ENCODE data around the gene NPW. TPM values are rescaled to one million over a fixed set of nuclear protein-coding genes. Genes with fewer than 3 reads are reported as not detected.

The NPW gene
- total and polyA plus RNA-seq, 2 of the 8 experiments (the other 6 are each of a cell fraction or from before 2014, with no cell fraction given) = 4.0 to 10.3 TPM

DNA sequence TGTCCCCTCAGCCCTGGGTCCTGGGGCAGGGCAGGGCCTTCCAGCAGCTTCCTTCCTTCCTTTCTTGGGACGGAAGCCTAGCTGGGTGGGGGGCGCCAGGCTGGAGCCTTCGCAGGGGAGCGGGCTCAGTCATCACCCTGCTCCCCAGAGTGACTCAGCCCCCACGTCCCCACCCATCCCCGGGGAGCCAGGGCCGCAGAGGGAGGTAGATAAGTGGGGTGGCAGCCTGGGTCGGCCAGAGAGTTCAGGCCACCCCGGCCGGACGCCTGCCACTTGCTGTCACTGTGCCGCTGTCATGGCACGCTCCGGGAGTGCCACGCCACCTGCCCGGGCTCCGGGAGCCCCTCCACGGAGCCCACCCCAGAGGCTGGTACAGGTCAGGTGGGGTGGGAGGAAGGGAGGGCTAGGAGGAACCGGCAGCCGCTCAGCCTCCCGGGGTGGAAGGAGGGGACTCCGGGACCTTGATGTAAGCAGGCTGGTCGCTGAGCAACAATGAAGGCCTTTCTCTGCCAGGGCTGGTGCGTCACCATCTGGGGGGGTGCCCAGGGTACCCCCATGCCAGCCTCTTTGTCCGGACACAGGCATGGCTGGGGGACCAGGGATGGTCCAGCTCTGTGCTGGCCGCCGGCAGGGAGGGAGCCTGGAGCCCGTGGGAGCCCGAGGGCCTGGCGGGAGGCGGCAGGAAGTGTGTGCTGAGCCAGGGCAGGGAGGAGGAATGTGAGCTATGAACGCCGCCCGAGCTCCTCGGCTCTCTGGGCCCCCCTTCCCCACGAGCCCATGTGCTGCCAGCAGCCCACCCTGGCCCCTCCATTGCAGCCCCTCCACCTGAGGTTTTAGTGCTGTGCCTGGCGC, 13.7 kb downstream of the NPW start:
- Histone ChIP-seq H3K14ac (ENCODE audit: insufficient read length) (no peak overlapping the region), H3K9ac (replicated peaks in 1 of 4; ENCODE audit: extremely low read depth in 1 of 4, low read depth in 3 of 4, low read length in 3 of 4) (no peak overlapping the region), H3K4me2 (ENCODE audit: insufficient read depth in 1 of 2, low read depth in 2 of 2, low read length in 2 of 2) (no peak overlapping the region), H3K27ac (ENCODE audit: low read depth, low read length) (no peak overlapping the region), H2AK5ac (ENCODE audit: low read depth, low read length) (no peak overlapping the region), H3K79me1 (ENCODE audit: low read depth, low read length) (no peaks in the 10 kb centered on the region), H4K5ac (ENCODE audit: insufficient read length, low read depth, low read length) (no peak overlapping the region), H3K4me3 (ENCODE audit: extremely low read depth in 1 of 4, insufficient read depth in 2 of 4, low read depth in 3 of 4, low read length in 4 of 4) (no peak overlapping the region), H2BK20ac (ENCODE audit: low read length) (no peak overlapping the region), H2BK5ac (ENCODE audit: low read depth, low read length) (no peak overlapping the region; the same call in 1 of the 2 replicates), H3K36me3 (ENCODE audit: control insufficient read depth in 2 of 4, insufficient read depth in 4 of 4, low read length in 3 of 4) (no peaks in the 10 kb centered on the region), H3K23me2 (ENCODE audit: low read depth, low read length) (no peaks in the 10 kb centered on the region), H4K8ac (ENCODE audit: extremely low read depth, insufficient read depth, low read length) (peak overlapping the region; percentile 71), H3K18ac (ENCODE audit: extremely low read depth, low read length) (no peak overlapping the region), H3K4ac (replicated peaks; ENCODE audit: insufficient read length, low read depth, low read length) (no peak overlapping the region), H2BK120ac (replicated peaks; ENCODE audit: low read depth, low read length) (no peak overlapping the region), H2BK12ac (ENCODE audit: low read depth, low read length) (no peak overlapping the region), H3K27me3 (replicated peaks in 1 of 4; ENCODE audit: control insufficient read depth in 3 of 4, extremely low read depth in 1 of 4, insufficient read depth in 3 of 4, low read length in 3 of 4) (peaks cover 0 to under 1% (median 0%) of the 10 kb centered on the region in 4 experiments; a peak in 1 of 7 replicates), H4K20me1 (replicated peaks in 1 of 2; ENCODE audit: control insufficient read depth in 1 of 2, insufficient read depth in 2 of 2, low read length in 2 of 2) (peaks cover 0 to 4% of the 10 kb centered on the region in 2 experiments), H3K4me1 (replicated peaks in 1 of 4; ENCODE audit: control insufficient read depth in 3 of 4, insufficient read depth in 4 of 4, low read length in 3 of 4) (peaks cover 0 to 2% (median 0%) of the 10 kb centered on the region in 4 experiments; a peak in 3 of 7 replicates), H3K23ac (ENCODE audit: insufficient read length) (no peak overlapping the region), H3K79me2 (ENCODE audit: control insufficient read depth in 1 of 2, insufficient read depth in 2 of 2, low read length in 2 of 2) (no peaks in the 10 kb centered on the region), H3K9me3 (ENCODE audit: insufficient read depth in 2 of 2, low read depth in 1 of 2, low read length in 1 of 2) (no peaks in the 10 kb centered on the region), H2AFZ (ENCODE audit: low read length) (no peak overlapping the region), H3K56ac (replicated peaks; ENCODE audit: insufficient read length, low read depth, low read length) (no peak overlapping the region), H2BK15ac (ENCODE audit: low read length) (no peak overlapping the region), H4K91ac (replicated peaks; ENCODE audit: insufficient read length, low read length) (no peak overlapping the region)
- DNase-seq (ENCODE audit: low read depth in 1 of 2, low spot score in 2 of 2) (peak in 1 of 2 experiments; percentile 55), FAIRE-seq (no peak)
- ChIA-PET POLR2A (ENCODE audit: partially characterized antibody) (interaction anchor here (0.6 to 2.4 kb wide), 6 partner anchors 8 to 118 kb away, joined by 3 to 9 read pairs (median 3); no protein-coding TSS in a partner anchor), CTCF (ENCODE audit: partially characterized antibody) (interaction anchor here (1.0 to 2.3 kb wide), 5 partner anchors 8 to 18 kb away, joined by 3 to 16 read pairs (median 3); no protein-coding TSS in a partner anchor)
- 82% methylated on average over 26 of the region's 37 CpGs; no CpG with 5 or more reads in 1 of the 2 experiments for WGBS, 2 experiments (ENCODE audit: extremely low coverage in 1 of 2, insufficient coverage in 1 of 2, insufficient read length in 1 of 2, insufficient replicate concordance in 2 of 2, low coverage in 1 of 2, low lambda C conversion rate in 2 of 2, missing lambda C conversion rate in 1 of 2)
- TF ChIP-seq KDM4A (IDR thresholded peaks at IDR 0.05; ENCODE audit: low read depth, low read length, severe bottlenecking) = no peak
- no peak for TF ChIP-seq NRF1 (IDR thresholded peaks at IDR 0.05; ENCODE audit: low read depth, low read length)
- no peak for TF ChIP-seq BRCA1 (IDR thresholded peaks at IDR 0.05; ENCODE audit: low read depth, low read length)
- no peak for TF ChIP-seq GTF2F1 (IDR thresholded peaks at IDR 0.05; ENCODE audit: borderline replicate concordance, low read depth, low read length)
- TF ChIP-seq CREB1 (IDR thresholded peaks at IDR 0.05) = no peak
- TF ChIP-seq KDM1A (IDR thresholded peaks at IDR 0.05; ENCODE audit: borderline replicate concordance, low read length) = no peak
- no peak for TF ChIP-seq TEAD4 (IDR thresholded peaks at IDR 0.05; ENCODE audit: low read depth, low read length)
- TF ChIP-seq, protein P1, sequence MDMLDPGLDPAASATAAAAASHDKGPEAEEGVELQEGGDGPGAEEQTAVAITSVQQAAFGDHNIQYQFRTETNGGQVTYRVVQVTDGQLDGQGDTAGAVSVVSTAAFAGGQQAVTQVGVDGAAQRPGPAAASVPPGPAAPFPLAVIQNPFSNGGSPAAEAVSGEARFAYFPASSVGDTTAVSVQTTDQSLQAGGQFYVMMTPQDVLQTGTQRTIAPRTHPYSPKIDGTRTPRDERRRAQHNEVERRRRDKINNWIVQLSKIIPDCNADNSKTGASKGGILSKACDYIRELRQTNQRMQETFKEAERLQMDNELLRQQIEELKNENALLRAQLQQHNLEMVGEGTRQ (IDR thresholded peaks at IDR 0.05; ENCODE audit: low read length) = no peak
- no peak for TF ChIP-seq SAP30 (IDR thresholded peaks at IDR 0.05; ENCODE audit: insufficient read depth, insufficient replicate concordance, low read length)
- no peak for TF ChIP-seq JUN (IDR thresholded peaks at IDR 0.05; ENCODE audit: low read depth, low read length)
- TF ChIP-seq SP2 (IDR thresholded peaks at IDR 0.05; ENCODE audit: low read length) = no peak
